Upper lobe of left lung (tissue), 4 donors: ENCODE results near the gene PCSK9.

Experiments
- CTCF ChIP-seq, 6 experiments: fragments of 450-650 bp in 4 of 6; fragments of 200-600 bp in 2 of 6; sonication (generic) in 2 of 6; IDR thresholded peaks; one replicate each; pipeline ENCODE4 v1.5.1; 2016 to 2019; ENCODE audit warnings: antibody characterized with exemption in 6 of 6
- POLR2A ChIP-seq, 4 donors: fragments of 450-650 bp; IDR thresholded peaks; one replicate each; pipeline ENCODE4 v1.5.1; 2016 to 2017; ENCODE audit warnings: antibody characterized with exemption in 4 of 4, mild to moderate bottlenecking in 2 of 4

- TF ChIP-seq CTCF (IDR thresholded peaks at IDR 0.05) (no peak), POLR2A (IDR thresholded peaks at IDR 0.05) (no peak)
Observed at GRCh38 chr1:55070293-55071164, 31.2 kb downstream of the PCSK9 start.
